HepG2 (cell line): ENCODE data around the gene VEZF1. TPM values are rescaled to one million over a fixed set of nuclear protein-coding genes. Genes with fewer than 3 reads are reported as not detected.
A peak's percentile ranks its signal among the peaks of the same experiment; 100 is the strongest.

Experiments
- ARID5B ChIP-seq: IDR thresholded peaks from 2 replicates; pipeline ENCODE4 v1.4.0; 2020; ENCODE audit warnings: mild to moderate bottlenecking, missing genetic modification reagents
- CREBL2 ChIP-seq: sonication (generic); formaldehyde crosslinking; IDR thresholded peaks from 2 replicates; pipeline ENCODE4 v1.8.1; 2023; ENCODE audit warnings: missing genetic modification reagents, mild to moderate bottlenecking, borderline replicate concordance
- E2F5 ChIP-seq: sonication (generic); formaldehyde crosslinking; conservative IDR thresholded peaks from 2 replicates; pipeline ENCODE4 v1.4.0; 2020; ENCODE audit warnings: missing genetic modification reagents
- HES4 ChIP-seq: sonication (generic); formaldehyde crosslinking; IDR thresholded peaks from 2 replicates; pipeline ENCODE4 v1.9.0; 2021; ENCODE audit warnings: mild to moderate bottlenecking, missing genetic modification reagents, borderline replicate concordance
- KDM1A ChIP-seq: IDR thresholded peaks from 2 replicates; pipeline ENCODE4 v1.6.1; 2016; ENCODE audit warnings: missing compliant biosample characterization
- KDM4B ChIP-seq: sonication (generic); formaldehyde crosslinking; IDR thresholded peaks from 2 replicates; pipeline ENCODE4 v1.4.0; 2020; ENCODE audit warnings: missing genetic modification reagents
- NFE2 ChIP-seq: sonication (generic); formaldehyde crosslinking; IDR thresholded peaks from 2 replicates; pipeline ENCODE4 v1.4.0; 2020; ENCODE audit warnings: missing genetic modification reagents
- NFRKB ChIP-seq: fragments of 450-650 bp; IDR thresholded peaks from 2 replicates; pipeline ENCODE4 v1.6.1; 2017
- PATZ1 ChIP-seq: sonication (generic); formaldehyde crosslinking; IDR thresholded peaks from 2 replicates; pipeline ENCODE4 v1.4.0; 2020; ENCODE audit warnings: missing genetic modification reagents
- PHF21A ChIP-seq: sonication (generic); formaldehyde crosslinking; IDR thresholded peaks from 2 replicates; pipeline ENCODE4 v1.5.0; 2020; ENCODE audit warnings: mild to moderate bottlenecking, missing genetic modification reagents
- POLR2AphosphoS2 ChIP-seq: IDR thresholded peaks from 2 replicates; pipeline ENCODE4 v1.6.1; 2011; ENCODE audit warnings: low read depth, low read length, improper control_type of control experiment
- SAP130 ChIP-seq: IDR thresholded peaks from 2 replicates; pipeline ENCODE4 v1.6.1; 2016; ENCODE audit warnings: low read depth
- THAP11 ChIP-seq: IDR thresholded peaks from 2 replicates; pipeline ENCODE4 v1.6.1; 2016; ENCODE audit warnings: missing biosample characterization, missing genetic modification reagents
- ZFYVE20 ChIP-seq: sonication (generic); formaldehyde crosslinking; IDR thresholded peaks from 2 replicates; pipeline ENCODE4 v1.8.0; 2023; ENCODE audit warnings: low read depth, mild to moderate bottlenecking, moderate library complexity, missing genetic modification reagents, borderline replicate concordance
- ZNF17 ChIP-seq: sonication (generic); formaldehyde crosslinking; IDR thresholded peaks from 2 replicates; pipeline ENCODE4 v1.5.0; 2020; ENCODE audit warnings: mild to moderate bottlenecking, missing genetic modification reagents
- ZNF205 ChIP-seq: IDR thresholded peaks from 2 replicates; pipeline ENCODE4 v1.6.1; 2018; ENCODE audit warnings: missing biosample characterization, missing genetic modification reagents
- ZNF260 ChIP-seq: sonication (generic); formaldehyde crosslinking; IDR thresholded peaks from 2 replicates; pipeline ENCODE4 v1.4.0; 2020; ENCODE audit warnings: missing genetic modification reagents, low read depth, mild to moderate bottlenecking, borderline replicate concordance
- ZNF430 ChIP-seq: sonication (generic); formaldehyde crosslinking; IDR thresholded peaks from 2 replicates; pipeline ENCODE4 v1.9.0; 2021; ENCODE audit warnings: mild to moderate bottlenecking, missing genetic modification reagents
- ZNF547 ChIP-seq: sonication (generic); formaldehyde crosslinking; IDR thresholded peaks from 2 replicates; pipeline ENCODE4 v1.5.1; 2020; ENCODE audit warnings: mild to moderate bottlenecking, missing genetic modification reagents
- ZNF629 ChIP-seq: sonication (generic); formaldehyde crosslinking; conservative IDR thresholded peaks from 2 replicates; pipeline ENCODE4 v1.5.0; 2020; ENCODE audit warnings: missing genetic modification reagents
- ZNF788 ChIP-seq: sonication (generic); formaldehyde crosslinking; IDR thresholded peaks from 2 replicates; pipeline ENCODE4 v1.5.0; 2020; ENCODE audit warnings: mild to moderate bottlenecking, missing genetic modification reagents, borderline replicate concordance
- ZXDC ChIP-seq: sonication (generic); formaldehyde crosslinking; IDR thresholded peaks from 2 replicates; pipeline ENCODE4 v1.5.0; 2020; ENCODE audit warnings: mild to moderate bottlenecking, missing genetic modification reagents
- polyA plus RNA-seq, 8 experiments: library from polyadenylated mRNA; depleted of rRNA in 3 of 8; stranded (reverse) in 7 of 8; unstranded in 1 of 8; fragments of >200 nt; fragmentation: Illumina TruSeq in 4 of 8; extraction: Trizol in 4 of 8; gene quantifications; 2 replicates each; pipeline versions ENCODE4 v1.2.1 to v1.2.3, GENCODE V29; 2011 to 2016; ENCODE audit warnings: low read depth in 4 of 8, missing spikeins in 1 of 8, mixed read lengths in 1 of 8; ENCODE audit not compliant: insufficient read depth in 1 of 8
- total RNA-seq, 5 experiments: library from RNA; depleted of rRNA; stranded (reverse); fragments of >200 nt; fragmentation: Illumina TruSeq; extraction: Trizol; gene quantifications; 2 replicates each; pipeline ENCODE4 v1.2.3, GENCODE V29; 2016; ENCODE audit warnings: low read depth in 1 of 5

Gene VEZF1
- total and polyA plus RNA-seq, 2 of the 13 experiments (the other 11 are each of a cell fraction or from before 2014, with no cell fraction given), result 45.9 to 49.7 TPM

- TF ChIP-seq PATZ1 (CRISPR knock-in tag) (peak; percentile 52), KDM4B (no peak), ZNF260 (CRISPR knock-in tag) (no peak), ZNF205 (no peak), ZNF17 (CRISPR knock-in tag) (no peak), ZNF788 (CRISPR knock-in tag) (no peak), ZXDC (CRISPR knock-in tag) (no peak), KDM1A (CRISPR knock-in tag) (no peak), CREBL2 (CRISPR knock-in tag) (no peak), PHF21A (CRISPR knock-in tag) (peak; percentile 50; the same call in 1 of the 2 replicates), ZNF629 (no peak), NFRKB (no peak), NFE2 (CRISPR knock-in tag) (no peak), ARID5B (peak; percentile 58; the same call in 1 of the 2 replicates), ZFYVE20 (CRISPR knock-in tag) (no peak), ZNF430 (CRISPR knock-in tag) (no peak), POLR2AphosphoS2 (no peak), SAP130 (CRISPR knock-in tag) (peak; percentile 55), THAP11 (CRISPR knock-in tag) (no peak), ZNF547 (CRISPR knock-in tag) (no peak), HES4 (CRISPR knock-in tag) (no peak), E2F5 (CRISPR knock-in tag) (no peak)
These were observed 41.2 kb downstream of the VEZF1 start (continued) for GRCh38 chr17:57946798-57947358.
